NCI-H774 (cell line): ENCODE results near the gene CHRDL2.
A peak's percentile ranks its signal among the peaks of the same experiment; 100 is the strongest.
"Not testable (repeated sequence)": the region's sequence is repeated elsewhere in the genome, so short reads cannot be mapped to it uniquely, and the experiment has no call there.

Source experiments
- DNase-seq: peaks from one replicate; lab custom pipeline; 2025; lab: John Stamatoyannopoulos, UW

CHRDL2 gene

DNA sequence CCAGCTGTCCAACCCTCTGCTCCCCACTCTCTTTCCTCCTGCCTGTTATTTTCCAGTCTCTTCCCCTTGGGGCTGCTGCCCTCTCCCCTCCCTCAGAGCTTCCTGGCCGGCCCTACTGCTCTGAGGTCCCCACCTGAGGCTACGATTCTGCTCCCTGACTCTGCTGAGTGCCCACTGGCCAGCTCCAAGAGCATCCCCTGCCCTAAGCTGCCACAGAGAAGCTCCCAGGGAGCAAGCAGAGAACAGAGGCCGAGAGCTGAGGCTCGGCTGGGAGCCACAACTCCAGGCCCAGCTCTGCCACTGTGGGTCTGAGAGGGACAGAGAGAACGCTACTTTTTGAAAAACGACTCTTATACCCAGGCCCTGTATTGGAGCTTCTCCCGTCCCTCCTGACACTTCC lies 61.1 kb downstream of the CHRDL2 start:
- no peak for DNase-seq

DNA sequence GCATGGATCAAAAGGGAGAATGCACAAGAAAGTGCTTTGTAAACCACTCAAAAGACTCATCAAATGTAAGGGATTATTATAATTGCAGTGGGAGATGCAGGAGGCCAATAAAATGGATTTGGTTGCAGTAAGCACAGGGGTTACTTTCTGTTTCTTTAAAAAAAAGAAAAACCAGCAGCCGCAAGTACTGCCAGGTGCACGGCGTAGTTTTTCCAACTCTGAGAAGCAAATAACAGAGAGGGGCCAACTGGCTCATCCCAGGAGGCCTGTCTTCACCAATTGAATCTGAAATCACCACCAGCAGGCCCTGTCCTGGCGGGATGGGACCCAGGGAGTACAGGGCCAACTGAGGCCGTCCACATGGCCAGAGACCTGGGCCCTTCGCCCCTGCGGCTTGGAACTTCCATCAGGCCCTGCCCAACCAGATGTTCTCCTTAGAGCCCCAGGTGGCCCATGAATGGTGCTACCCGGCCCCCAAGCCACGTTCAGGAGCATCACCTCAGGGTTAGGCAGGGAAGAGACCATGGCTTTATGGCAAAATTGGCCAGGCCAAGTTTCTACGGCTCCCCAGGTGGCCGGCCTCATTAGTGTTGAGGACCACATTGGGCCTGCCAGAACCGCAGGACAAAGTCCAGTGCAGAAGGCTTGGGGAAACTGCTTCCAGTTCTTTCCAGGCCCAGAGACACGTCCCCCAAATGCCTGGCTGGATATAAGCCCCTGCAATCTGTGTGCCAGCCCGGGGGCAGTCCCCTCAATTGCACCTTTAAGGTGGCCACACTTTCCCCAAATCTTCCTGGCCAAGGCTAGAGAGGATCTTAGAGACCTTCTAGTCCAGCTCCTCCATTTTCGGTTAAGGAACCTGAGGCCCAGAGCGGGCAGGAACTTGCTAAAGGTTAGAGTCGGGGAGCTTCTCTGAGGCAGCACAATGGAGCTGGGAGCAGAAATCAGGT lies 61.7 kb downstream of the CHRDL2 start:
- no peak for DNase-seq

GRCh38 chr11:74663315-74663714 lies 67.9 kb downstream of the CHRDL2 start:
- DNase-seq, result no peak

DNA sequence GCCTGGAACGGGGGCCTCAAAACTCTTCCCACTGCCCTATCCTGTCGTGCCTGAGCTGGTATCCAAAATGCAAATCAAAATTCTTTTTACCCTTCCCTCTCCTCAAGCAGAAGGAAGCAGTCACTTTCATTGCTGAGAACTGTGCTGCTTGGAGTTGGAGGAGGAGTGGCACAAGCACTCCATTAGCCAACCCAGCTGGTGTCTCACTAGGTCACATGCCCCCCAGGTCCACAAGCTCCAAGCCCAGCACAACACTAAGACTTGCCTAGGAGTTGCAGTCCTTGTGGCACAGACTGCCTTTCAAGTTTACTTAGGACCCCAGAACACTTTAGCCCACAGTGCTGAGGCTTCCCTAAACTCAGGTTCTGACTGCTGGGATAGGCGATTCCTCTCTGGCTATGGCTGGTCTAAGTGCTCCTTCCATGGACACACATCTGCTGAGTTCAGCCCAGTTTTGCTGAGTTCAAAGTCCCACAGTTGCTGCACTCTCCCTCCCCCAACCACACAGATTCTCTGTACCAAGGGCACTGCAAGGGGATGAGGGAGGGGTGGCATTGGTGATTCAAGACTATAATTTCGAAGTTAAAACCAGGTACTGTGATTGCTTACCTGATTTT lies 68.6 kb downstream of the CHRDL2 start:
- no peak for DNase-seq

GRCh38 chr11:74659124-74659523 lies 72.1 kb downstream of the CHRDL2 start:
- not testable (repeated sequence) for DNase-seq

- no peak for DNase-seq
Observed at GRCh38 chr11:74654976-74655375, 76.2 kb downstream of the CHRDL2 start.

DNA sequence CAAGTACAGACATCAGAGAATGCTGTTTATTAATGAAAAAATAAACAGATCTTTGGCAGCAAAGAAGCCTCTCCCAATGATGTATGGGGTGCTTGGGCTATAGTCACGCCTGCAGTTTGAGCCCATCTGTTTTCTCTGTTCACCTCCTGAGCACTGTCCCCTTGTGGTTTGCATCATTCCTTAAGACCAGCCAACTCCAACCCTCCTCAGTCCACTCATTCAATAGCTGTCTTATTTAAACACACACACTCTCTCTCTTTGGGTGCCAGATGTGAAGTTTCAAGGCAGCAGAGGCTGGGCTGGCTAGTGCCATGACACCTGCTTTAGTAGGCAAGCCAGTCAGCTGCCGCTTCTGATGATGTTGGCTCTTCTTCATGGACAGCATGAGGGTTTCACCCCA lies 80.7 kb downstream of the CHRDL2 start:
- DNase-seq, result peak; percentile 48

- no peak for DNase-seq
Observed at GRCh38 chr11:74648894-74649293, 82.3 kb downstream of the CHRDL2 start.

DNA sequence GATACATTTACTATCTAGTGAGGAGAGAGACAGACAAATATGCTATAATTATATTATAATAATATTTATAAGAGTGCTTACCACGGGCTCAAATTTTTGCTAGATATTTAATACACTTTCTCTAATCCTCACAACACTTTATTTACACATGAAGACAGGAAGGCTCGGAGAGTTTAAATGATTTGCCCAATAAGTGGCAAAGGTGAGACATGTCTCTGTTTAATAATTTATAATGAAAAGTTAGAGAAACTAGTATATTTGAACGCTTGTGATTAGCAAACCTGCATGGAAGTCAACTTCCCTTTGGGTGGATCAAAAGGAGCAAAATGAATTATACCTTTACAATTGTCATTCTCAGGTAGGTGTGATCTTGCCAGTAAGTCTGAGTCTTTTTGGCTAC lies 83.4 kb downstream of the CHRDL2 start:
- DNase-seq, result no peak

DNA sequence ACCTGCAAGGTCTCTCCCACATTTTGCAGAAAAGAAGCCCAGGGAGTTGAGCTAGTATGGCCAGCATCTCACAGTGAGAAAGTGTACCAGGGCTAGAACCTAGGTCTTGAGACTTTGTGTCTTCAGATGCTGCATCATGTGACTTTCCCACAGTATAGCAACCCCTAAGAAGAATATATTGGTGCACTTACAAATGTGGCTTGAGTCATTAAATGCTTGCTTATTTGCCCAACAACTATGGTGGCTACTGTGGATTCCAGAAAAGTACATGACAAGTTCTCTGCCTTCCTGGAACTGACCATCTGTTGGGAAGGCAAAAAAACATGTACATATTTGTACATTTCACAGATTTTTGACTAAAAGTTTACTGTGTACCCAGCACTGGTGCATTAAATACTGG lies 83.8 kb downstream of the CHRDL2 start:
- DNase-seq, result no peak

DNA sequence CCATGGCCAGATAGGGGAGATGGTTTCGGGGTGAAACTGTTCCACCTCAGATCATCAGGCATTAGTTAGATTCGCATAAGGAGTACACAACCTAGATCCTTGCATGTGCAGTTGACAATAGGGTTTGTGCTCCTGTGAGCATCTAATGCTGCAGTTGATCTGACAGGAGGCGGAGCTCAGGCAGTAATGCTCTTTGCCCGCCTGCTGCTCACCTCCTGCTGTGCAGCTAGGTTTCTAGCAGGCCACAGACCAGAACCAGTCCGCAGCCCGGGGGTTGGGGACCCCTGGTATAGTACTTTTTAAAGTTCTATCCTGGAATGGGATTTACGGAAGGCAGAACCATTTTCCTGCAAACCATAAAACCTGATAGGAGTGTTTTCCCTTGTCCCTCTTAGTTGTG lies 84.3 kb downstream of the CHRDL2 start:
- DNase-seq, result no peak
